CD4-positive, alpha-beta T cell treated with Interferon alpha-2 for 1 hour (primary cell): ENCODE results near the gene HSDL1.

Experiments
- DNase-seq, 2 donors: peaks; one replicate each; pipeline ENCODE4 v3.0.0-alpha.2; 2020 to 2022

The HSDL1 gene

GRCh38 chr16:84105301-84105815 lies 39.6 kb downstream of the HSDL1 start:
- no peak for DNase-seq

- no peak for DNase-seq
Measured at GRCh38 chr16:84104231-84104630, 40.7 kb downstream of the HSDL1 start.

- no peak for DNase-seq
Measured at GRCh38 chr16:84103678-84104077, 41.3 kb downstream of the HSDL1 start.

GRCh38 chr16:84098939-84099338 lies 46.0 kb downstream of the HSDL1 start:
- DNase-seq = no peak

- no peak for DNase-seq
Measured at GRCh38 chr16:84096447-84097005, 48.5 kb downstream of the HSDL1 start.

GRCh38 chr16:84095466-84095865 lies 49.5 kb downstream of the HSDL1 start:
- DNase-seq = no peak

- DNase-seq = no peak
Measured at GRCh38 chr16:84093879-84094270, 51.1 kb downstream of the HSDL1 start.

- no peak for DNase-seq
Measured at GRCh38 chr16:84093120-84093878, 51.7 kb downstream of the HSDL1 start.

- no peak for DNase-seq
Measured at GRCh38 chr16:84091460-84091859, 53.5 kb downstream of the HSDL1 start.

GRCh38 chr16:84090211-84090610 lies 54.8 kb downstream of the HSDL1 start:
- DNase-seq = no peak

- DNase-seq = peak; percentile 45 to 49
Measured at GRCh38 chr16:84088695-84089395, 56.1 kb downstream of the HSDL1 start.

GRCh38 chr16:84087466-84088151 lies 57.4 kb downstream of the HSDL1 start:
- no peak for DNase-seq

GRCh38 chr16:84087001-84087400 lies 58.0 kb downstream of the HSDL1 start:
- DNase-seq = no peak

- DNase-seq = no peak
Measured at GRCh38 chr16:84086341-84086740, 58.6 kb downstream of the HSDL1 start.

GRCh38 chr16:84085773-84086172 lies 59.2 kb downstream of the HSDL1 start:
- DNase-seq = no peak

GRCh38 chr16:84085271-84085667 lies 59.7 kb downstream of the HSDL1 start:
- no peak for DNase-seq

GRCh38 chr16:84084570-84085270 lies 60.3 kb downstream of the HSDL1 start:
- DNase-seq = peak; percentile 70 to 79

GRCh38 chr16:84082835-84083569 lies 62.0 kb downstream of the HSDL1 start:
- peak in 1 of 2 donors; percentile 22 for DNase-seq

- DNase-seq = no peak
Measured at GRCh38 chr16:84082110-84082509, 62.9 kb downstream of the HSDL1 start.

GRCh38 chr16:84081446-84081989 lies 63.5 kb downstream of the HSDL1 start:
- no peak for DNase-seq

- no peak for DNase-seq
Measured at GRCh38 chr16:84080813-84081212, 64.2 kb downstream of the HSDL1 start.

- DNase-seq = no peak
Measured at GRCh38 chr16:84080378-84080777, 64.6 kb downstream of the HSDL1 start.
